ENCODE results near the gene KLK5.
"Not testable (repeated sequence)": the region's sequence is repeated elsewhere in the genome, so short reads cannot be mapped to it uniquely, and the experiment has no call there.

Gene KLK5

GRCh38 chr19:50921426-50922316 lies 31.2 kb downstream of the KLK5 start:
- no peak for DNase-seq

GRCh38 chr19:50916069-50916468 lies 36.8 kb downstream of the KLK5 start:
- no peak for DNase-seq

GRCh38 chr19:50912727-50913716 lies 39.8 kb downstream of the KLK5 start:
- DNase-seq = no peak

GRCh38 chr19:50912102-50912599 lies 40.7 kb downstream of the KLK5 start:
- no peak for DNase-seq

- no peak for DNase-seq
Observed at GRCh38 chr19:50911206-50912101, 41.4 kb downstream of the KLK5 start, which contains the start of gene KLK4. TSS of gene KLK4 (minus strand) at chr19:50911395. CDS start at chr19:50910738, 657 bp downstream.

DNA sequence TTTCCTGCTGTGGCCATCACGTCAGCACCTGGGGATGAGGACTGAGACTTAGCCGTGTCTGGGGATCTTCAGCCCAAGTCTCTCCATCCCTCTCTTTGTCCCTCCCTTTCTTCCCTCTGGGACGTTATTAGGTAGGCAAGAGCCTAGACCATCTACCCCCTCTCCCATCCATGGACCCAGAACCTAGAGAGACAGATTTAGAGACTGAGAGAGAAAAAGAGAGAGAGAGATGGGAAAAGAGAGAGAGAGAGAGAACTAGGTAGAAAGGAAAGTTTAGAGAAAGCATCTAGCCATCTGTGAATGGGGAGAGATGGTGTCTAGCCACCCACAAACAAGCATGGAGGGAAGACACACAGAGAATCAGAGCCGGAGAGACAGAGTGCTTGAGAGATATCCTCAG lies 42.1 kb downstream of the KLK5 start:
- DNase-seq = no peak

- no peak for DNase-seq
Observed at GRCh38 chr19:50909240-50910070, 43.4 kb downstream of the KLK5 start.

DNA sequence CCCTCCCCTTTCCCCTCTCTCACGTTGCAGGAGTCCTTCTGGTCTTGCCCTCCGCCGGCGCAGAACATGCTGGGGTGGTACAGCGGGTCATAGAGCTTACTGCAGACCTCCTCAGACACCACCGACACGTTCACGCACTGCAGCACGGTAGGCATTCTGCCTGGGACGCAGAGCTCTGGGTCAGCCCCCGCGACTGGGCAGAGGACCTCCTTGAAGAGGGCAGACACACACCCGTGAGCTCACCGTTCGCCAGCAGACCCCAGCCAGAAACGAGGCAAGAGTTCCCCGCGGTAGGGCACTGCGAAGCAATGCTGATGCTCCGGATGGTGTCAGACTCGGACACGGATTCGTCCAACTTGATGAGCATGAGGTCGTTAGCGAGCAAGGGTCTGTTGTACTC lies 44.5 kb downstream of the KLK5 start:
- no peak for DNase-seq

DNA sequence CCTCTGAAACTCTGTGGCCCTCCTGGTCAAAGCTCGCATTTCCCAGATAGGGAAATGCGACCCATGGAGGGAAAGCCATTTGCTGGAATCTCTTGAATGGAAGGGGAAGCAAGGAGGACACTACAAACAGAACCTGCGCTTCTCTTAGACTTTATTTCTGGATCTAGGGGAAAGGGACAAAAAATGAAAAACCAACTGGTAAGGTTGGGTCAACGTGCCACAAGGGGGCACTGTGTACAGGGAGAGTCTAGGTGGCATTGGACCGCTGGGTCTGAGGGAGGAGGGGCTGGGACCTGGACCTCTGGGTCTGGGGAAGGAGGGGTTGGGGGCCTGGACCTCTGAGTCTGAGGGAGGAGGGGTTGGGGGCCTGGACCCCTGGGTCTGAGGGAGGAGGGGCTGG lies 46.6 kb downstream of the KLK5 start:
- DNase-seq = no peak

GRCh38 chr19:50902640-50903039 lies 50.2 kb downstream of the KLK5 start:
- DNase-seq = no peak

- no peak for DNase-seq
Observed at GRCh38 chr19:50899569-50899968, 53.3 kb downstream of the KLK5 start.

GRCh38 chr19:50898018-50898417 lies 54.8 kb downstream of the KLK5 start:
- DNase-seq = no peak

- DNase-seq = no peak
Observed at GRCh38 chr19:50897612-50898011, 55.2 kb downstream of the KLK5 start.

GRCh38 chr19:50897191-50897607 lies 55.6 kb downstream of the KLK5 start:
- no peak for DNase-seq

- DNase-seq = no peak
Observed at GRCh38 chr19:50896591-50897190, 56.1 kb downstream of the KLK5 start.

- DNase-seq = not testable (repeated sequence)
Observed at GRCh38 chr19:50896089-50896590, 56.7 kb downstream of the KLK5 start.

- DNase-seq = no peak
Observed at GRCh38 chr19:50894478-50895356, 58.1 kb downstream of the KLK5 start.

Measured in NCI-H446 treated with DMSO at 0.1 percent for 48 hours (cell line).